ENCODE measurements around the gene VAC14.

- TF ChIP-seq, protein P1, sequence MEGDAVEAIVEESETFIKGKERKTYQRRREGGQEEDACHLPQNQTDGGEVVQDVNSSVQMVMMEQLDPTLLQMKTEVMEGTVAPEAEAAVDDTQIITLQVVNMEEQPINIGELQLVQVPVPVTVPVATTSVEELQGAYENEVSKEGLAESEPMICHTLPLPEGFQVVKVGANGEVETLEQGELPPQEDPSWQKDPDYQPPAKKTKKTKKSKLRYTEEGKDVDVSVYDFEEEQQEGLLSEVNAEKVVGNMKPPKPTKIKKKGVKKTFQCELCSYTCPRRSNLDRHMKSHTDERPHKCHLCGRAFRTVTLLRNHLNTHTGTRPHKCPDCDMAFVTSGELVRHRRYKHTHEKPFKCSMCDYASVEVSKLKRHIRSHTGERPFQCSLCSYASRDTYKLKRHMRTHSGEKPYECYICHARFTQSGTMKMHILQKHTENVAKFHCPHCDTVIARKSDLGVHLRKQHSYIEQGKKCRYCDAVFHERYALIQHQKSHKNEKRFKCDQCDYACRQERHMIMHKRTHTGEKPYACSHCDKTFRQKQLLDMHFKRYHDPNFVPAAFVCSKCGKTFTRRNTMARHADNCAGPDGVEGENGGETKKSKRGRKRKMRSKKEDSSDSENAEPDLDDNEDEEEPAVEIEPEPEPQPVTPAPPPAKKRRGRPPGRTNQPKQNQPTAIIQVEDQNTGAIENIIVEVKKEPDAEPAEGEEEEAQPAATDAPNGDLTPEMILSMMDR (IDR thresholded peaks at IDR 0.05; ENCODE audit: low read length), result no peak
- TF ChIP-seq EZH2 (IDR thresholded peaks at IDR 0.05; ENCODE audit: borderline replicate concordance, low read length), result no peak
These were observed at the start of gene VAC14 for GRCh38 chr16:70800781-70801480.

All from OCI-LY1 (cell line).